ENCODE measurements around the gene TRIM54. TPM values are rescaled to one million over a fixed set of nuclear protein-coding genes. Genes with fewer than 3 reads are reported as not detected.

TRIM54 gene
- total and polyA plus RNA-seq, 9 of the 15 experiments (the other 6 are each of a cell fraction or from before 2014, with no cell fraction given) = not detected

GRCh38 chr2:27322766-27323595 is 40.8 kb downstream of the TRIM54 start, which contains the start of gene MPV17 (continued):
- TF ChIP-seq PHF8 (IDR thresholded peaks at IDR 0.05; ENCODE audit: borderline replicate concordance, low read length) = peak; percentile 93; the same call in 1 of the 2 replicates
- TF ChIP-seq MTA1 (IDR thresholded peaks at IDR 0.05; ENCODE audit: borderline replicate concordance) = no peak
- TF ChIP-seq ZNF217 (CRISPR knock-in tag; IDR thresholded peaks at IDR 0.05) = no peak
- no peak for TF ChIP-seq MED1 (CRISPR knock-in tag; IDR thresholded peaks at IDR 0.05; ENCODE audit: borderline replicate concordance)
- 0 out of 2 replicates have a peak, but pooled peaks have one; percentile 79 for TF ChIP-seq CAMTA2 (CRISPR knock-in tag; conservative IDR thresholded peaks at IDR 0.05)
- TF ChIP-seq MLLT1 (IDR thresholded peaks at IDR 0.05) = peak in 1 of 2 experiments; percentile 51; a peak in 1 of 4 replicates
- 0 out of 4 replicates have a peak, but pooled peaks of 1 of the 2 experiments have one; percentile 29 for TF ChIP-seq MLX (CRISPR knock-in tag; conservative IDR thresholded peaks at IDR 0.05)
- no peak for TF ChIP-seq KHSRP (IDR thresholded peaks at IDR 0.05)
- no peak for TF ChIP-seq RBM17 (IDR thresholded peaks at IDR 0.05; ENCODE audit: borderline replicate concordance, low read depth, low read length)
- TF ChIP-seq ZNF263 (CRISPR knock-in tag; IDR thresholded peaks at IDR 0.05; ENCODE audit: borderline replicate concordance) = no peak; the same call in 1 of the 2 replicates
- TF ChIP-seq PRDM10 (IDR thresholded peaks at IDR 0.05; ENCODE audit: partially characterized antibody) = peak; percentile 89
- TF ChIP-seq NBN (IDR thresholded peaks at IDR 0.05; ENCODE audit: low read depth) = no peak
- no peak for TF ChIP-seq ZNF707 (CRISPR knock-in tag; conservative IDR thresholded peaks at IDR 0.05)
- no peak for TF ChIP-seq RFX7 (CRISPR knock-in tag; IDR thresholded peaks at IDR 0.05)
- 0 out of 2 replicates have a peak, but pooled peaks have one; percentile 37 for TF ChIP-seq HEY1 (CRISPR knock-in tag; IDR thresholded peaks at IDR 0.05; ENCODE audit: borderline replicate concordance)
- TF ChIP-seq NR3C1 (CRISPR knock-in tag; IDR thresholded peaks at IDR 0.05) = no peak
- 0 out of 2 replicates have a peak, but pooled peaks have one; percentile 58 for TF ChIP-seq PATZ1 (CRISPR knock-in tag; IDR thresholded peaks at IDR 0.05; ENCODE audit: borderline replicate concordance)
- no peak for TF ChIP-seq TCF15 (CRISPR knock-in tag; IDR thresholded peaks at IDR 0.05)
- TF ChIP-seq TCFL5 (CRISPR knock-in tag; conservative IDR thresholded peaks at IDR 0.05) = no peak
